Hypothalamus (tissue), 51 donors: ENCODE results near the gene MEP1A.
A peak's percentile ranks its signal among the peaks of the same experiment; 100 is the strongest.
"Not testable (repeated sequence)": the region's sequence is repeated elsewhere in the genome, so short reads cannot be mapped to it uniquely, and the experiment has no call there.

Experiments
- DNase-seq, 51 donors: peaks; one replicate each; lab custom pipeline; 2025; lab: John Stamatoyannopoulos, UW

MEP1A gene

DNA sequence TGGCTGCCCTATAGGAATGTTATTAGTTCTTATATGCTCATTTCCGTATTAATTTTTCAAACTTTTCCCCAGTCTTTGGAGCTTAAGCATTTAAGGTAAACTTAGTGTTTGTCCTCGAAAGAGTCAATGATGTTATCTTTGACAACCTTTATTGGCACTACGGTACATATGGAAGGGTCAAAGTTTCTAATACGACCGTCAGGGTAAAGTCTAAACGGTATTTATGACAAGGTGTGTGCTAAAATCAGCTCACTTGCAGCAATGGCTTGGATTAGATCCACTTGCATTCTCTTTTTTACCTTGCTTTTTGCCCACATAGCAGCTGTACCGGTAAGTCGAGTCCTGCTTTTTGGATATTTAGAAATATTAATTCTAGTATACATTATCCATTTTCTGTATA is at the start of gene MEP1A:
Gene MEP1A (plus strand): TSS at position 252 of the 400 bp plus-strand sequence. CDS start 10 bp downstream, at position 262.
- DNase-seq = no peak

- no peak for DNase-seq
Observed at GRCh38 chr6:46743425-46744158, 49.6 kb upstream of the MEP1A start.

DNA sequence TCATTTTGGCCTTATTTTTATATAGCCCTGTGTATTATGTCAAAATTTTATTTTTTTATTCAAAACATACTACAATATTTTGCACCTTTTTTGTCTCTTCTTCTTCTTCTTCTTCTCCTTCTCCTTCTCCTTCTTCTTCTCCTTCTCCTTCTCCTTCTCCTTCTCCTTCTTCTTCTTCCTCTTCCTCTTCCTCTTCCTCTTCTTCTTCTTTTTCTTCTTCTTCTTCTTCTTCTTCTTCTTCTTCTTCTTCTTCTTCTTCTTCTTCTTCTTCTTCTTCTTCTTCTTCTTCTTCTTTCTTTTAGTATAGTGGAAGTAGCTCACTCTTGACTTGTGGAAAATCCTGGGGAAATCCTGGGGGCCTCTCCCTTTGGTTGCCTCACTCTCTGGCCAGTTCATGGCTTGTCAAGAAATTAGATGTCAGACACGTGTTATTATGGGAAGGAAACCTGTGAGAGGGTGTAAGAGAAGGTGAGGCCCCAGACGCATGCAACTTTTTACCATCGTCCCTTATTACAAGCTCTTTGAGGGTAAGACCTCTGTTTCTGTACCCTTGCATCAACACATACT is 48.9 kb upstream of the MEP1A start:
- DNase-seq = not testable (repeated sequence)

DNA sequence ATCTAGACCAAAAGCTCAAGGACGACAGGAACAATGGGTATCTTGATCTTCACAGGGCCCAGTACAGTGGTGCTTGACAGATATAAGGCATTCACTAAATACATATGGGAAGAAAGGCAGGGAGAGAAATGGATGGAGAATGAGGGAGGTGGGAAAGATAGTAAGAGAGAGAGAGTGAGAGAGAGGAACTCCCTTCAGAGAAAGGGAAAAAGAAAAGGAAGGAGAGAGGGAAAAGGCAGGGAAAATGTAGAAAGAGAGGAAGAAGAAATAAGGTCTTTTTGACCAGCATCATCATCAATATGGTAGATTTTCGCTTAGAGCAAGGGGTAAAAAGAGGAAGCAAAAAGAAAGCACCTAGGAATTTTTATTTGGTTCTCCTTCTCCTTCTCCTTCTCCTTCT is 47.2 kb upstream of the MEP1A start:
- DNase-seq = no peak

DNA sequence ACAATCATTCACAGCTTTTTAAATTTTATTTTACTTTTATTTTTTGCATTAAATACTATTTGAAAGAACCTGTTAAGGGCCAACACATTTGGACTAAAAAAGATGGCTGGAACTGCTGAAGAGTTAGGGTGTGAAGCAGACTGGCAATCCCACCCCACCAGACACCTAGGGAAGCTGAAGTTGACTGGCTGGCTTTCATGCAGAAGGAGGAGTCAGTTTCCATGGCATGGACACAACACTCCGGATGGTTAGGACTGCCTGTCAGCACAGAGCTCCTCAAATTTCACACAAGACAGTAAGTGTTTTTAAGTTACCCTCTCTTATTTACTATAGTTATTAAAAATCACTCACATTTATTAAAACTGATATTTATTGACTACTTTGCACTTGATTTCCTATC is 46.5 kb upstream of the MEP1A start, which contains the start of gene ANKRD66:
Gene ANKRD66 (plus strand): TSS at position 238 of the 400 bp plus-strand sequence. CDS start 5,016 bp downstream, outside the sequence.
- DNase-seq = no peak

DNA sequence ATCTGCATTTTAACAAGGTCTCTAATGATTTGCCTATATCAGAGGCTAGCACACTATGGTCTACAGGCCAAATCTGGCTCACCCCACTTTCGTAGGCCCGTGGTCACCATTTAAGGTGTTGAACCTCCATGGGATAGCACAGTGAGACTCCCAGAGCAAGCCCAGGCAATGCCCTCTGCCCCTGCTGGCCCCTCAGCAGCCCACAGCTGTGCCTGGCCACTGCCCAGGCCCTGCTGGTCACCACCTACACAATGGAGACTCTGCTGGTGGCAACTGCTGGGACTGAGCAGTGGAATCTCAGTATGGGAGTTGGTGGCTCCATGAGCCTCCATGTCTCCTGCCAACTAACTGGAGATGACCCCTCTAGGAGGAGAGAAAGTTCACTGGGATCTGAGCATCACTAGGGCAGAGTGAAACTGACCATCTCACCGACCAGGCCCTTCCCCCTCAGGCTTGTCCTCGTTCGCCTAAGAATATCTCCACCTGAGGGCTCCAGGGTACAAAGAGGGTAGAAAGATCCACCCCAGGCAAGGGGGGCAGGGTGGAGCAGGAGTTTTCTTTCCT is 44.2 kb upstream of the MEP1A start:
- no peak for DNase-seq

GRCh38 chr6:46749731-46750130 is 43.5 kb upstream of the MEP1A start:
- DNase-seq = no peak

DNA sequence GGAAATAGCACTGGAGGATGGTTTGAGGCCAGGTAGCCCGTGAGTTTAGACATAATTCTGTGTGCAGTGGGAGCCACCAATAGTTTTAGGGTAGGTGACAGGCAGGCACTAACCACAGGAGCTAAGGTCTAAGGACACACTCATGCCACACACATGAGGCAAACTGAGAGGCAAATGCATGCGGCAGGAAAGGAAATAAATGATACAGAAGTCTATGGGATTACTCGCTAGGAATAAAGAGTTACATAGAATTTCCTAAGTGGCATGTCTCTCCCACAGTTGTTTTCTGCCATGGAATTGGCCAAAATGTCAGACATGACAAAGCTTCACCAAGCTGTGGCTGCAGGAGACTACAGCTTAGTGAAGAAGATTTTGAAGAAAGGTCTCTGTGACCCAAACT is 41.5 kb upstream of the MEP1A start:
- DNase-seq = no peak

DNA sequence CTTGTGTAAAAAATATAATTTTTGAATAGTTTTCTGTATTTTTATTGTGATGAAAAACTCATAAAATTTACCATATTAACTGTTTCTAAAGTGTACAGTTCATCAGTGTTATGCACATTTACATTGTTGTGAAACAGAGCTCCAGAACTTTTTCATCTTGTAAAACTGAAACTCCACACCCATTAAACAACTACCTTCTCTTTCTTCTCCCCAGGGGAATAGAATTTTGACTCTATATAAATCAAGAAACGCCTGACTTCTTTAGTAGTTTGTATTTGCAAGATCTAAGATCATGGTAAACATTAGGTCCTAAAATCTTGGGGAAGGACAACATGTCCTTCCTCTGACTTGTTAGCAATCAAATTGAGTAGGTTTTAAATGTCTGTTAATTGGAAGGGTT is 37.3 kb upstream of the MEP1A start:
- DNase-seq = no peak

GRCh38 chr6:46756469-46757213 is 36.5 kb upstream of the MEP1A start:
- DNase-seq = no peak

DNA sequence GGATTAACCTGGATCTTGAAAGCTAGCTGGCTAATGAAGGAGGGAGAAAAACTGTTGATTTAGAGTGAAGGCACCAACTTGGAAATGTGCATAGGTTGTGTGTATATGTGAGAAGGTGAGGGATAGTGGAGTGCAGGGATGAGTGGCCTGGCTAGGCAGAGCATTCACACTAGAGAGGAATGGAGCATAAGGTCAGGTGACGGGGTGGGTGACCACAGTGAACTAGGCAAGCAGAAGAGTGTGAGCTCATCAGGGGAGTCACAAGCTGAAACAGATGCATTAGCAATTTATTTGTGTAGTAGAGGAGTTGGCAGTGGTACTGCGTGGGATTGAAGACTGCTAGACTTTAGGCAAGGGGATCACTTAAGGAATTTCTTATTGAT is 36.0 kb upstream of the MEP1A start:
- no peak for DNase-seq

- DNase-seq = no peak
Observed at GRCh38 chr6:46758960-46759753, 34.0 kb upstream of the MEP1A start.

GRCh38 chr6:46760925-46761324 is 32.3 kb upstream of the MEP1A start:
- no peak for DNase-seq

GRCh38 chr6:46763466-46763865 is 29.7 kb upstream of the MEP1A start:
- no peak for DNase-seq

DNA sequence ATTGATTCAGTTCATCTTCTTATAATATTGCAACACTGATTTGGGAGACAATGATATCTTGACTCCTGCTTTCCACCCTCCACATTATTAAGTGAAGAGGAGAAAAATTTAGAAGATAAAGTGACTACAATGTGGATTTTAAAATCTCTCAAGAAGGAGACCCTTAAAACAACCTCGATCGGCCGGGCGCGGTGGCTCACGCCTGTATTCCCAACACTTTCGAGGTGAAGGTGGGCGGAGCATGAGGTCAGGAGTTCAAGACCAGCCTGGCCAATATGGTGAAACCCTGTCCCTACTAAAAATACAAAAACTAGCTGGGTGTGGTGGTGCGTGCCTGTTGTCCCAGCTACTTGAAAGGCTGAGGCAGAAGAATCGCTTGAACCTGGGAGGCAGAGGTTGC is 28.9 kb upstream of the MEP1A start:
- not testable (repeated sequence) for DNase-seq

DNA sequence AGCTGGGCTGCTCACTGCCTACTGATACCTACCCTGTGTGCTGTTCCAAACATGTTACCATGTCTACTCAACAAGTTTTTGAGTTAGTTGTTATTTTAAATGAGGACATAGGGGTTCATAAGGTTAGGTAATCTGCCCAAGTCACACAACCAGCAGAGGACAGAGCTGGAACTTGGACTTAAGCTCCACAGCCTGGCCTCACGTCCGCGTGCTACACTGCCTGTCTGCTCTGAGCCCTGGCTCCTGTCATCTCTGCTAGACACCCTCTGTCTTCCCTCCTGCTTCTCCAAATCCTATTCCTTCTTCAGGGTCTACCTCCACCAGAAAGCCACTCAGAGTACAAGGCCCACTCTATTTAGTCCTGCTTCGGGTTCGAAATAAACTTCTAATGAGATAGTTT is 28.2 kb upstream of the MEP1A start:
- DNase-seq = no peak

DNA sequence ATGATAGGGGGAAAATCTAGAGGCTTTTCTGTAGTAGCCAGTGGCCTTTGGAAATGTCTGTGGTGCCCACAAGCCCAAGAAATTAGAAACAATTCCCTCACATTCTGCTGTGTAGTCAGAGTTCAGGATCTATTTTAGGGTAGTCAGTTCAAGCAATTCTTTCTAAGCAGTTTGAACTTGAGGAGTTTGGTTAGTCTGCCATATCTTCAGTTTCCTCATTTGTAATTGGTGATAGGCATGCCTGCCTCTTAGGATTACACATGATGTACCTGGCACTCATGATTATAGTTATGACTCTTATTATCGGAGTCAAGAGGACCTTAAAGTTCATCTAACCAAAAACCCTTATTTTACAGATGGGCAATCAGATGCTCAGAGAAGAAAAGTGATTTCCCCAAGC is 21.2 kb upstream of the MEP1A start:
- DNase-seq = no peak

GRCh38 chr6:46772762-46773161 is 20.4 kb upstream of the MEP1A start:
- DNase-seq = peak in 19 of 51 donors; percentile 1 to 40 (median 13)

GRCh38 chr6:46773201-46773855 is 19.9 kb upstream of the MEP1A start:
- no peak for DNase-seq

- DNase-seq = not testable (repeated sequence)
Observed at GRCh38 chr6:46774736-46775135, 18.5 kb upstream of the MEP1A start.
